H1 (cell line): ENCODE data around the gene ZFAND2B. TPM values are rescaled to one million over a fixed set of nuclear protein-coding genes. Genes with fewer than 3 reads are reported as not detected.

Experiments
- CTCF ChIA-PET: fragments of 300-600 bp; sonication (Branson Sonifier 250); formaldehyde crosslinking; loops from one replicate; lab custom pipeline; 2021; ENCODE audit not compliant: partially characterized antibody; lab: Charles Lee
- POLR2A ChIA-PET: fragments of 300-600 bp; sonication (Branson Sonifier 250); formaldehyde crosslinking; loops from one replicate; lab custom pipeline; 2021; ENCODE audit warnings: inconsistent platforms; ENCODE audit not compliant: partially characterized antibody; lab: Charles Lee
- DNase-seq, 2 experiments: peaks; one replicate each; pipeline versions ENCODE4 v3.0.0 to v3.0.0-alpha.2; 2010 to 2022; ENCODE audit warnings: low spot score in 2 of 2, low read depth in 1 of 2, mixed read lengths in 1 of 2
- FAIRE-seq: peaks from 2 replicates; lab custom pipeline; 2011; peaks lifted over from hg19 to GRCh38; lab: Jason Lieb, UNC
- H2AFZ ChIP-seq: 2 replicates; pipeline ENCODE4 v1.8.1; 2012; ENCODE audit warnings: low read length, inconsistent platforms
- H2AK5ac ChIP-seq: 2 replicates; pipeline ENCODE4 v1.6.1; 2013; ENCODE audit warnings: low read depth, low read length
- H2BK120ac ChIP-seq: replicated peaks from 2 replicates; pipeline ENCODE3; 2013; ENCODE audit warnings: low read depth, low read length, inconsistent platforms
- H2BK12ac ChIP-seq: 2 replicates; pipeline ENCODE4 v1.6.1; 2013; ENCODE audit warnings: low read depth, low read length
- H2BK15ac ChIP-seq: 2 replicates; pipeline ENCODE4 v1.6.1; 2013; ENCODE audit warnings: low read length
- H2BK20ac ChIP-seq: 2 replicates; pipeline ENCODE4 v1.6.1; 2013; ENCODE audit warnings: low read length
- H2BK5ac ChIP-seq: 2 replicates; pipeline ENCODE4 v1.6.1; 2013; ENCODE audit warnings: low read depth, low read length
- H3K14ac ChIP-seq: 2 replicates; pipeline ENCODE4 v1.6.1; 2013; ENCODE audit warnings: inconsistent platforms; ENCODE audit not compliant: insufficient read length
- H3K18ac ChIP-seq: 2 replicates; pipeline ENCODE4 v1.6.1; 2013; ENCODE audit warnings: low read length; ENCODE audit errors: extremely low read depth
- H3K23ac ChIP-seq: 2 replicates; pipeline ENCODE4 v1.6.1; 2013; ENCODE audit warnings: inconsistent platforms; ENCODE audit not compliant: insufficient read length
- H3K23me2 ChIP-seq: 2 replicates; pipeline ENCODE4 v1.6.1; 2013; ENCODE audit warnings: low read depth, low read length
- H3K27ac ChIP-seq: 2 replicates; pipeline ENCODE4 v1.6.1; 2011; ENCODE audit warnings: low read depth, low read length, inconsistent platforms
- H3K27me3 ChIP-seq, 4 experiments: replicated peaks in 1 of 4; 1 replicate in 1 of 4; 2 replicates in 3 of 4; pipeline versions ENCODE4 v1.6.1 to v1.8.1; 2011 to 2013; ENCODE audit warnings: low read length in 3 of 4, mild to moderate bottlenecking in 3 of 4, inconsistent platforms in 2 of 4, mixed read lengths in 2 of 4, moderate library complexity in 1 of 4; ENCODE audit not compliant: control insufficient read depth in 3 of 4, insufficient read depth in 3 of 4; ENCODE audit errors: extremely low read depth in 1 of 4
- H3K36me3 ChIP-seq, 4 experiments: 2 replicates each; pipeline versions ENCODE4 v1.6.1 to v1.8.1; 2011 to 2013; ENCODE audit warnings: mild to moderate bottlenecking in 4 of 4, low read length in 3 of 4, moderate library complexity in 2 of 4, control low read depth in 1 of 4, inconsistent platforms in 1 of 4; ENCODE audit not compliant: insufficient read depth in 4 of 4, control insufficient read depth in 2 of 4
- H3K4ac ChIP-seq: replicated peaks from 2 replicates; pipeline ENCODE3; 2013; ENCODE audit warnings: low read length, low read depth, mixed read lengths, inconsistent platforms; ENCODE audit not compliant: insufficient read length
- H3K4me1 ChIP-seq, 4 experiments: replicated peaks in 1 of 4; 1 replicate in 1 of 4; 2 replicates in 3 of 4; pipeline versions ENCODE4 v1.6.1 to v1.8.1; 2011 to 2013; ENCODE audit warnings: low read length in 3 of 4, inconsistent platforms in 2 of 4, mixed read lengths in 1 of 4; ENCODE audit not compliant: insufficient read depth in 4 of 4, control insufficient read depth in 3 of 4
- H3K4me2 ChIP-seq, 2 experiments: 2 replicates each; pipeline versions ENCODE4 v1.6.1 to v1.8.1; 2011 to 2013; ENCODE audit warnings: low read depth in 2 of 2, low read length in 2 of 2, control low read depth in 1 of 2, inconsistent platforms in 1 of 2, mild to moderate bottlenecking in 1 of 2; ENCODE audit not compliant: insufficient read depth in 1 of 2
- H3K4me3 ChIP-seq, 4 experiments: fragments of 200-600, 300-600 bp in 1 of 4; sonication (generic), shearing (Covaris generic), sonication (Bioruptor Twin) in 1 of 4; 2 replicates each; pipeline versions ENCODE4 v1.5.1 to v1.8.1; 2011 to 2016; ENCODE audit warnings: low read length in 4 of 4, low read depth in 3 of 4, control low read depth in 2 of 4, inconsistent platforms in 2 of 4, mild to moderate bottlenecking in 2 of 4, mixed read lengths in 1 of 4, moderate library complexity in 1 of 4; ENCODE audit not compliant: insufficient read depth in 2 of 4; ENCODE audit errors: extremely low read depth in 1 of 4
- H3K56ac ChIP-seq: replicated peaks from 2 replicates; pipeline ENCODE3; 2013; ENCODE audit warnings: low read depth, mild to moderate bottlenecking, mixed read lengths, low read length, inconsistent platforms; ENCODE audit not compliant: insufficient read length
- H3K79me1 ChIP-seq: 2 replicates; pipeline ENCODE4 v1.6.1; 2013; ENCODE audit warnings: low read depth, low read length, control low read depth
- H3K79me2 ChIP-seq, 2 experiments: 2 replicates each; pipeline versions ENCODE4 v1.6.1 to v1.8.1; 2012 to 2013; ENCODE audit warnings: low read length in 2 of 2, mild to moderate bottlenecking in 2 of 2, inconsistent platforms in 1 of 2; ENCODE audit not compliant: insufficient read depth in 2 of 2, control insufficient read depth in 1 of 2
- H3K9ac ChIP-seq, 4 experiments: replicated peaks in 1 of 4; 1 replicate in 1 of 4; 2 replicates in 3 of 4; pipeline versions ENCODE4 v1.6.1 to v1.8.1; 2011 to 2013; ENCODE audit warnings: low read depth in 3 of 4, low read length in 3 of 4, control low read depth in 2 of 4, mild to moderate bottlenecking in 2 of 4, moderate library complexity in 2 of 4, inconsistent platforms in 1 of 4; ENCODE audit errors: extremely low read depth in 1 of 4
- H3K9me3 ChIP-seq, 2 experiments: 2 replicates each; pipeline versions ENCODE4 v1.6.1 to v1.8.1; 2012 to 2013; ENCODE audit warnings: mild to moderate bottlenecking in 2 of 2, moderate library complexity in 2 of 2, control low read depth in 1 of 2, inconsistent platforms in 1 of 2, low read depth in 1 of 2, low read length in 1 of 2, mixed read lengths in 1 of 2; ENCODE audit not compliant: insufficient read depth in 2 of 2
- H4K20me1 ChIP-seq, 2 experiments: replicated peaks in 1 of 2; 2 replicates each; pipeline versions ENCODE3 to v1.8.1; 2011 to 2013; ENCODE audit warnings: inconsistent platforms in 2 of 2, low read length in 2 of 2, mild to moderate bottlenecking in 1 of 2; ENCODE audit not compliant: insufficient read depth in 2 of 2, control insufficient read depth in 1 of 2
- H4K5ac ChIP-seq: 2 replicates; pipeline ENCODE4 v1.6.1; 2013; ENCODE audit warnings: low read length, low read depth, mixed read lengths, inconsistent platforms; ENCODE audit not compliant: insufficient read length
- H4K8ac ChIP-seq: 2 replicates; pipeline ENCODE4 v1.8.0; 2013; ENCODE audit warnings: mild to moderate bottlenecking, moderate library complexity, low read length, inconsistent platforms; ENCODE audit not compliant: insufficient read depth; ENCODE audit errors: extremely low read depth
- H4K91ac ChIP-seq: replicated peaks from 2 replicates; pipeline ENCODE3; 2013; ENCODE audit warnings: low read length, mixed read lengths, inconsistent platforms; ENCODE audit not compliant: insufficient read length
- ATF2 ChIP-seq: IDR thresholded peaks from 2 replicates; pipeline ENCODE4 v1.6.1; 2012; ENCODE audit warnings: low read length, inconsistent platforms
- CHD1 ChIP-seq: IDR thresholded peaks from 2 replicates; pipeline ENCODE4 v1.6.1; 2012; ENCODE audit warnings: low read depth, low read length, improper control_type of control experiment
- EGR1 ChIP-seq: IDR thresholded peaks from 2 replicates; pipeline ENCODE4 v1.6.1; 2011; ENCODE audit warnings: low read depth, low read length, borderline replicate concordance
- JUN ChIP-seq: IDR thresholded peaks from 2 replicates; pipeline ENCODE4 v1.6.1; 2011; ENCODE audit warnings: low read depth, mild to moderate bottlenecking, improper control_type of control experiment, low read length
- KDM1A ChIP-seq: fragments of 200-600, 300-600 bp; sonication (generic); IDR thresholded peaks from 2 replicates; pipeline ENCODE4 v1.7.1; 2016; ENCODE audit warnings: mild to moderate bottlenecking, low read length, borderline replicate concordance
- PHF8 ChIP-seq: fragments of 200-600 bp; sonication (generic); conservative IDR thresholded peaks from 2 replicates; pipeline ENCODE4 v1.7.1; 2012; ENCODE audit warnings: low read depth, mild to moderate bottlenecking, inconsistent platforms, low read length, moderate library complexity
- RBBP5 ChIP-seq: IDR thresholded peaks from 2 replicates; pipeline ENCODE4 v1.7.1; 2012; ENCODE audit warnings: low read depth, mild to moderate bottlenecking, inconsistent platforms, low read length, moderate library complexity, borderline replicate concordance
- RNF2 ChIP-seq: fragments of 200-900, 300-1000 bp; sonication (generic); IDR thresholded peaks from 2 replicates; pipeline ENCODE4 v1.7.1; 2016; ENCODE audit warnings: borderline replicate concordance, low read depth, mild to moderate bottlenecking, antibody characterized with exemption, low read length; ENCODE audit not compliant: poor library complexity, severe bottlenecking; ENCODE audit errors: missing control alignments
- SIRT6 ChIP-seq: IDR thresholded peaks from one replicate; pipeline ENCODE4 v1.7.1; 2012; ENCODE audit warnings: low read length, inconsistent platforms
- TAF7 ChIP-seq: optimal IDR thresholded peaks from 2 replicates; pipeline ENCODE3; 2011; ENCODE audit warnings: low read depth, mild to moderate bottlenecking, inconsistent platforms, low read length, moderate library complexity, borderline replicate concordance
- TBP ChIP-seq: IDR thresholded peaks from 2 replicates; pipeline ENCODE4 v1.6.1; 2011; ENCODE audit warnings: low read depth, low read length, improper control_type of control experiment
- WGBS, 2 experiments: shearing (Covaris generic) in 1 of 2; methylation state at CpG; one replicate each; pipeline versions ENCODE4 v1.1.6 to v1.1.7; 2013 to 2015; ENCODE audit warnings: low lambda C conversion rate in 2 of 2, mixed read lengths in 2 of 2, inconsistent platforms in 1 of 2, low coverage in 1 of 2, missing lambda C conversion rate in 1 of 2; ENCODE audit not compliant: insufficient replicate concordance in 2 of 2, insufficient coverage in 1 of 2, insufficient read length in 1 of 2; ENCODE audit errors: extremely low coverage in 1 of 2, missing lambda C conversion rate in 1 of 2; 5-methylcytosine and 5-hydroxymethylcytosine counted together
- polyA plus RNA-seq, 7 experiments: library from polyadenylated mRNA; depleted of rRNA in 3 of 7; stranded (reverse) in 5 of 7; unstranded in 2 of 7; fragments of >200 nt in 5 of 7; fragments of 200-250 nt in 2 of 7; gene quantifications; 1 replicate in 5 of 7; 2 replicates in 1 of 7; 4 replicates in 1 of 7; pipeline versions ENCODE4 v1.2.1 to v1.2.3, GENCODE V29; 2011 to 2013; ENCODE audit warnings: missing spikeins in 2 of 7, mixed read lengths in 2 of 7
- total RNA-seq: library from RNA; stranded (reverse); fragmentation: NEBNext Ultra II Directional; extraction: Animal tissue kit (Norgen Biotek cat#: 25700); gene quantifications from 2 replicates; pipeline ENCODE4 v1.2.1, GENCODE V29; 2021

ZFAND2B gene
- total and polyA plus RNA-seq, 2 of the 8 experiments (the other 6 are each of a cell fraction or from before 2014, with no cell fraction given), result 16.0 to 17.9 TPM

GRCh38 chr2:219174801-219175200 is 31.8 kb upstream of the ZFAND2B start:
- Histone ChIP-seq H4K20me1 (peaks cover 0 to 4% of the 10 kb centered on the region in 2 experiments), H2BK120ac (no peak overlapping the region), H3K23me2 (peaks cover 11% of the 10 kb centered on the region; the same call in 1 of the 2 replicates), H4K91ac (no peak overlapping the region), H2AK5ac (no peak overlapping the region), H4K5ac (no peak overlapping the region), H3K4me1 (peaks cover 0 to 13% (median 6%) of the 10 kb centered on the region in 4 experiments; a peak in 6 of 7 replicates), H2BK20ac (no peak overlapping the region), H3K27me3 (no peaks in the 10 kb centered on the region), H3K23ac (no peak overlapping the region), H4K8ac (no peak overlapping the region), H2BK12ac (no peak overlapping the region), H3K79me2 (peaks cover 0 to 8% of the 10 kb centered on the region in 2 experiments; a peak in 1 of 4 replicates), H2BK15ac (no peak overlapping the region), H3K56ac (no peak overlapping the region), H2BK5ac (no peak overlapping the region), H3K4me3 (no peak overlapping the region), H3K18ac (no peak overlapping the region), H3K4ac (no peak overlapping the region), H3K36me3 (peaks cover 0 to 7% (median 3%) of the 10 kb centered on the region in 4 experiments; a peak in 3 of 8 replicates), H3K27ac (no peak overlapping the region), H3K79me1 (peaks cover 6% of the 10 kb centered on the region), H3K9me3 (no peaks in the 10 kb centered on the region), H2AFZ (no peak overlapping the region), H3K4me2 (no peak overlapping the region; a peak in 1 of 4 replicates), H3K9ac (no peak overlapping the region), H3K14ac (no peak overlapping the region)
- DNase-seq (no peak), FAIRE-seq (no peak)
- 91% methylated on average over 6 of the region's 7 CpGs; no CpG with 5 or more reads in 1 of the 2 experiments for WGBS, 2 experiments
- CTCF ChIA-PET, result interaction anchor here (0.9 to 8.3 kb wide), 8 partner anchors 12 to 120 kb away, joined by 3 to 71 read pairs (median 6); partner anchors contain the start of genes DNAJB2 and NHEJ1
- POLR2A ChIA-PET, result interaction anchor here (1.0 to 2.8 kb wide), 3 partner anchors 10 to 105 kb away, joined by 3 to 9 read pairs (median 4); partner anchors contain the start of gene DNAJB2
- TF ChIP-seq SIRT6, result no peak
- TF ChIP-seq JUN, result no peak
- TF ChIP-seq RBBP5, result no peak
- no peak for TF ChIP-seq TBP
- no peak for TF ChIP-seq KDM1A
- no peak for TF ChIP-seq ATF2
- TF ChIP-seq TAF7, result no peak
- TF ChIP-seq EGR1, result no peak
- TF ChIP-seq PHF8, result no peak
- no peak for TF ChIP-seq RNF2
- TF ChIP-seq CHD1, result no peak
